H9 (cell line): Measurements from ENCODE around the gene CFAP97D1. TPM values are rescaled to one million over a fixed set of nuclear protein-coding genes. Genes with fewer than 3 reads are reported as not detected.

Source experiments
- DNase-seq: peaks from one replicate; pipeline ENCODE4 v3.0.0-alpha.2; 2017
- H2AFZ ChIP-seq: one replicate; pipeline ENCODE4 v1.6.1; 2013; ENCODE audit warnings: mild to moderate bottlenecking, low read length, control low read depth, moderate library complexity
- H2AK5ac ChIP-seq: 2 replicates; pipeline ENCODE4 v1.6.1; 2013; ENCODE audit warnings: low read length, control low read depth, mixed read lengths; ENCODE audit not compliant: insufficient read length
- H2BK120ac ChIP-seq: one replicate; pipeline ENCODE4 v1.6.1; 2013; ENCODE audit warnings: low read depth, mild to moderate bottlenecking, low read length, control low read depth, inconsistent platforms; ENCODE audit not compliant: poor library complexity, severe bottlenecking
- H2BK12ac ChIP-seq: 2 replicates; pipeline ENCODE4 v1.6.1; 2013; ENCODE audit warnings: low read length, control low read depth, mixed read lengths, low read depth; ENCODE audit not compliant: insufficient read length
- H2BK15ac ChIP-seq: 2 replicates; pipeline ENCODE4 v1.6.1; 2013; ENCODE audit warnings: low read depth, low read length, control low read depth
- H2BK20ac ChIP-seq: one replicate; pipeline ENCODE4 v1.6.1; 2013; ENCODE audit warnings: low read depth, mild to moderate bottlenecking, low read length, control low read depth, inconsistent platforms; ENCODE audit not compliant: poor library complexity, severe bottlenecking
- H2BK5ac ChIP-seq: 2 replicates; pipeline ENCODE4 v1.6.1; 2013; ENCODE audit warnings: low read length, control low read depth, mixed read lengths; ENCODE audit not compliant: insufficient read length
- H3K14ac ChIP-seq: 2 replicates; pipeline ENCODE4 v1.6.1; 2013; ENCODE audit warnings: low read length, control low read depth; ENCODE audit not compliant: insufficient read depth
- H3K18ac ChIP-seq: 2 replicates; pipeline ENCODE4 v1.6.1; 2013; ENCODE audit warnings: low read depth, mild to moderate bottlenecking, mixed read lengths, low read length, control low read depth; ENCODE audit not compliant: insufficient read length
- H3K23ac ChIP-seq: 2 replicates; pipeline ENCODE4 v1.6.1; 2013; ENCODE audit warnings: low read length, control low read depth, mixed read lengths, low read depth; ENCODE audit not compliant: insufficient read length
- H3K23me2 ChIP-seq: 2 replicates; pipeline ENCODE4 v1.6.1; 2013; ENCODE audit warnings: low read depth, mild to moderate bottlenecking, mixed read lengths, low read length, control low read depth; ENCODE audit not compliant: insufficient read length, poor library complexity, severe bottlenecking
- H3K27ac ChIP-seq: 2 replicates; pipeline ENCODE4 v1.5.1; 2013; ENCODE audit warnings: low read length, control low read depth, mixed read lengths, low read depth; ENCODE audit not compliant: insufficient read length
- H3K27me3 ChIP-seq: 2 replicates; pipeline ENCODE4 v1.6.1; 2013; ENCODE audit warnings: low read length, control low read depth, inconsistent platforms; ENCODE audit not compliant: insufficient read depth
- H3K4ac ChIP-seq: 2 replicates; pipeline ENCODE4 v1.6.1; 2013; ENCODE audit warnings: low read depth, mild to moderate bottlenecking, control low read depth, inconsistent platforms, low read length, moderate library complexity
- H3K4me1 ChIP-seq: 2 replicates; pipeline ENCODE4 v1.6.1; 2013; ENCODE audit warnings: low read length, control low read depth, inconsistent platforms; ENCODE audit not compliant: insufficient read depth
- H3K4me2 ChIP-seq: 2 replicates; pipeline ENCODE4 v1.6.1; 2013; ENCODE audit warnings: low read length, control low read depth, mixed read lengths; ENCODE audit not compliant: insufficient read length, insufficient read depth
- H3K56ac ChIP-seq: 2 replicates; pipeline ENCODE4 v1.6.1; 2013; ENCODE audit warnings: low read depth, mild to moderate bottlenecking, mixed read lengths, low read length, control low read depth; ENCODE audit not compliant: insufficient read length
- H3K79me1 ChIP-seq: 2 replicates; pipeline ENCODE4 v1.6.1; 2013; ENCODE audit warnings: low read depth, mild to moderate bottlenecking, moderate library complexity, low read length, control low read depth, inconsistent platforms; ENCODE audit not compliant: insufficient read depth, poor library complexity, severe bottlenecking
- H3K79me2 ChIP-seq: 2 replicates; pipeline ENCODE4 v1.6.1; 2013; ENCODE audit warnings: low read length, control low read depth, inconsistent platforms; ENCODE audit not compliant: insufficient read depth
- H3K9ac ChIP-seq: 2 replicates; pipeline ENCODE4 v1.6.1; 2013; ENCODE audit warnings: low read length, control low read depth, mixed read lengths; ENCODE audit not compliant: insufficient read length; ENCODE audit errors: extremely low read depth
- H3K9me3 ChIP-seq: one replicate; pipeline ENCODE4 v1.6.1; 2013; ENCODE audit warnings: low read depth, low read length, inconsistent platforms; ENCODE audit not compliant: control insufficient read depth
- H3T11ph ChIP-seq: one replicate; pipeline ENCODE4 v1.6.1; 2013; ENCODE audit warnings: mild to moderate bottlenecking, low read length, control low read depth, inconsistent platforms
- H4K20me1 ChIP-seq: one replicate; pipeline ENCODE4 v1.6.1; 2013; ENCODE audit not compliant: control insufficient read depth, insufficient read length, insufficient read depth
- H4K5ac ChIP-seq: 2 replicates; pipeline ENCODE4 v1.6.1; 2013; ENCODE audit warnings: low read depth, mild to moderate bottlenecking, mixed read lengths, low read length, control low read depth; ENCODE audit not compliant: insufficient read length
- H4K8ac ChIP-seq: replicated peaks from 2 replicates; pipeline ENCODE4 v1.6.1; 2013; ENCODE audit warnings: low read length, control low read depth, mixed read lengths, low read depth; ENCODE audit not compliant: insufficient read length
- H4K91ac ChIP-seq: 2 replicates; pipeline ENCODE4 v1.6.1; 2013; ENCODE audit warnings: low read depth, mild to moderate bottlenecking, moderate library complexity, mixed read lengths, low read length, control low read depth; ENCODE audit not compliant: insufficient read length
- H3K27ac Mint-ChIP-seq, 3 experiments: 2 replicates in 2 of 3; 3 replicates in 1 of 3; pipeline ENCODE4 v1.8.0; 2020 to 2021; ENCODE audit warnings: mixed read lengths in 3 of 3, mild to moderate bottlenecking in 1 of 3, moderate library complexity in 1 of 3
- H3K27me3 Mint-ChIP-seq: 2 replicates; pipeline ENCODE4 v1.8.0; 2021; ENCODE audit warnings: low read depth, mild to moderate bottlenecking, moderate library complexity, mixed read lengths
- H3K36me3 Mint-ChIP-seq, 3 experiments: 2 replicates in 2 of 3; 3 replicates in 1 of 3; pipeline ENCODE4 v1.8.0; 2020 to 2021; ENCODE audit warnings: low read depth in 3 of 3, mixed read lengths in 3 of 3; ENCODE audit not compliant: insufficient read depth in 1 of 3
- H3K4me1 Mint-ChIP-seq, 2 experiments: 2 replicates each; pipeline ENCODE4 v1.8.0; 2020; ENCODE audit warnings: mixed read lengths in 2 of 2
- H3K4me3 Mint-ChIP-seq, 2 experiments: 2 replicates in 1 of 2; 3 replicates in 1 of 2; pipeline ENCODE4 v1.8.0; 2020 to 2021; ENCODE audit warnings: mild to moderate bottlenecking in 2 of 2, mixed read lengths in 2 of 2, moderate library complexity in 1 of 2
- H3K9me3 Mint-ChIP-seq, 2 experiments: 2 replicates in 1 of 2; 3 replicates in 1 of 2; pipeline ENCODE4 v1.8.0; 2020; ENCODE audit warnings: mild to moderate bottlenecking in 2 of 2, mixed read lengths in 2 of 2, moderate library complexity in 1 of 2
- WGBS: extraction: QIAGEN DNeasy Blood & Tissue Kit; methylation state at CpG from one replicate; pipeline ENCODE4 v1.1.7; 2013; ENCODE audit warnings: missing lambda C conversion rate, low lambda C conversion rate, mixed read lengths; ENCODE audit not compliant: insufficient read length; ENCODE audit errors: extremely low coverage; 5-methylcytosine and 5-hydroxymethylcytosine counted together
- total RNA-seq: library from RNA; stranded (reverse); gene quantifications from 2 replicates; pipeline ENCODE4 v1.2.1, GENCODE V29; 2021
- TF ChIP-seq, protein P1 (sequence below): fragments of 200-600 bp; sonication (generic); conservative IDR thresholded peaks from 3 replicates; pipeline ENCODE4 v1.8.0; 2021; ENCODE audit warnings: antibody characterized with exemption, mild to moderate bottlenecking

Gene CFAP97D1
- total RNA-seq, 1 experiment from 2014 or later, result not detected

DNA sequence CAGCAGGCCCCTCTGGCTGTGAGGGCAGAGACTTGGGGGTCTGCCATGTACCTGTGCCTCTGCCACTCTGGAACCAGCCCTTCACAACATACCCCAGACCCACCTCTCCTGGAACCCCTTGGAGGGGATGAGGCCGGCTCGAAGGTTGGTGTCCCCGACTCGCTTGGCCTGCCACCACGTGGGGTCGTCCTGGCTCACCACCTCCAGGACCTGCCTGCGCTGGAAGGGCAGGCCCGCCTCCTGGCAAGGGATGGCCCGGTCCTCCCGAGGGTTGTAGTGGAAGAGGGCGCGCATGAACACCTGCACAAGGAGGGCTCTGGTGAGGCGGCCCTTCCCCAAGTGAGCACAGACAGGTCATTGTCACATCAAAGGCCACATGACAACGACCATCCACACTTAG lies 40.5 kb downstream of the CFAP97D1 start:
- Mint-ChIP-seq H3K27ac (no peak overlapping the region), H3K4me1 (no peaks in the 10 kb centered on the region), H3K4me3 (no peak overlapping the region), H3K36me3 (peaks cover 0 to 4% (median 2%) of the 10 kb centered on the region in 3 experiments; a peak in 5 of 7 replicates), H3K9me3 (no peaks in the 10 kb centered on the region), H3K27me3 (no peaks in the 10 kb centered on the region)
- Histone ChIP-seq H3K79me2 (no peaks in the 10 kb centered on the region), H3K4ac (no peak overlapping the region), H2BK20ac (no peak overlapping the region), H3K56ac (no peak overlapping the region), H3T11ph (no peak overlapping the region), H2AFZ (no peak overlapping the region), H2AK5ac (no peak overlapping the region), H3K23ac (no peak overlapping the region), H2BK5ac (no peak overlapping the region), H3K4me2 (no peak overlapping the region), H3K23me2 (no peaks in the 10 kb centered on the region), H4K91ac (no peak overlapping the region), H4K5ac (no peak overlapping the region), H3K18ac (no peak overlapping the region), H2BK120ac (no peak overlapping the region), H3K14ac (no peak overlapping the region), H3K9me3 (no peaks in the 10 kb centered on the region), H3K79me1 (no peaks in the 10 kb centered on the region), H2BK15ac (no peak overlapping the region), H2BK12ac (no peak overlapping the region), H4K8ac (no peak overlapping the region), H3K4me1 (no peaks in the 10 kb centered on the region), H4K20me1 (no peaks in the 10 kb centered on the region), H3K9ac (no peak overlapping the region), H3K27me3 (no peaks in the 10 kb centered on the region), H3K27ac (no peak overlapping the region)
- TF ChIP-seq, protein P1, sequence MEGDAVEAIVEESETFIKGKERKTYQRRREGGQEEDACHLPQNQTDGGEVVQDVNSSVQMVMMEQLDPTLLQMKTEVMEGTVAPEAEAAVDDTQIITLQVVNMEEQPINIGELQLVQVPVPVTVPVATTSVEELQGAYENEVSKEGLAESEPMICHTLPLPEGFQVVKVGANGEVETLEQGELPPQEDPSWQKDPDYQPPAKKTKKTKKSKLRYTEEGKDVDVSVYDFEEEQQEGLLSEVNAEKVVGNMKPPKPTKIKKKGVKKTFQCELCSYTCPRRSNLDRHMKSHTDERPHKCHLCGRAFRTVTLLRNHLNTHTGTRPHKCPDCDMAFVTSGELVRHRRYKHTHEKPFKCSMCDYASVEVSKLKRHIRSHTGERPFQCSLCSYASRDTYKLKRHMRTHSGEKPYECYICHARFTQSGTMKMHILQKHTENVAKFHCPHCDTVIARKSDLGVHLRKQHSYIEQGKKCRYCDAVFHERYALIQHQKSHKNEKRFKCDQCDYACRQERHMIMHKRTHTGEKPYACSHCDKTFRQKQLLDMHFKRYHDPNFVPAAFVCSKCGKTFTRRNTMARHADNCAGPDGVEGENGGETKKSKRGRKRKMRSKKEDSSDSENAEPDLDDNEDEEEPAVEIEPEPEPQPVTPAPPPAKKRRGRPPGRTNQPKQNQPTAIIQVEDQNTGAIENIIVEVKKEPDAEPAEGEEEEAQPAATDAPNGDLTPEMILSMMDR, result no peak
- WGBS, result no CpG with 5 or more reads among the region's 14 CpGs
- no peak for DNase-seq
